22Rv1 (cell line): ENCODE measurements around the gene PDE1A.

Experiments used
- H3K27ac ChIP-seq: fragments of 450-650 bp; 2 replicates; pipeline ENCODE4 v1.5.1; 2017
- CTCF ChIP-seq: fragments of 450-650 bp; IDR thresholded peaks from 2 replicates; pipeline ENCODE4 v1.5.1; 2017; ENCODE audit warnings: mild to moderate bottlenecking
- ZFX ChIP-seq: fragments of 450-650 bp; IDR thresholded peaks from 2 replicates; pipeline ENCODE4 v1.6.1; 2017; ENCODE audit warnings: antibody characterized with exemption, borderline replicate concordance

PDE1A gene

GRCh38 chr2:182110347-182110746 is 316.5 kb downstream of the PDE1A start:
- no peak overlapping the region for H3K27ac ChIP-seq
- TF ChIP-seq CTCF, result no peak
- no peak for TF ChIP-seq ZFX

- H3K27ac ChIP-seq, result no peak overlapping the region
- TF ChIP-seq ZFX (no peak), CTCF (no peak)
Measured at GRCh38 chr2:182103526-182103925, 323.3 kb downstream of the PDE1A start.

GRCh38 chr2:182101263-182101662 is 325.6 kb downstream of the PDE1A start:
- TF ChIP-seq ZFX (no peak), CTCF (peak; percentile 26)

GRCh38 chr2:182098648-182099047 is 328.2 kb downstream of the PDE1A start:
- no peak overlapping the region for H3K27ac ChIP-seq
- TF ChIP-seq ZFX (no peak), CTCF (no peak)

More at GRCh38 chr2:182101263-182101662, 325.6 kb downstream of the PDE1A start:
- no peak overlapping the region for H3K27ac ChIP-seq

- TF ChIP-seq CTCF (no peak), ZFX (no peak)
- no peak overlapping the region for H3K27ac ChIP-seq
Measured at GRCh38 chr2:182097571-182098164, 329.2 kb downstream of the PDE1A start.

GRCh38 chr2:182090486-182090885 is 336.4 kb downstream of the PDE1A start:
- TF ChIP-seq CTCF (no peak), ZFX (no peak)
- no peak overlapping the region for H3K27ac ChIP-seq
